NCI-H128 (cell line): Measurements from ENCODE around the gene TMEM53.
A peak's percentile ranks its signal among the peaks of the same experiment; 100 is the strongest.

Experiments used
- DNase-seq: peaks from one replicate; lab custom pipeline; 2025; ENCODE audit not compliant: unreplicated experiment; lab: John Stamatoyannopoulos, UW

TMEM53 gene

GRCh38 chr1:44631647-44632539, 42.4 kb downstream of the TMEM53 start:
- DNase-seq = peak; percentile 72

- no peak for DNase-seq
Measured at GRCh38 chr1:44631333-44631646, 43.0 kb downstream of the TMEM53 start.

GRCh38 chr1:44630116-44630515, 44.2 kb downstream of the TMEM53 start:
- no peak for DNase-seq

- DNase-seq = no peak
Measured at GRCh38 chr1:44628962-44629756, 45.1 kb downstream of the TMEM53 start.

- no peak for DNase-seq
Measured at GRCh38 chr1:44625348-44625747, 48.9 kb downstream of the TMEM53 start.

- no peak for DNase-seq
Measured at GRCh38 chr1:44624268-44624901, 49.9 kb downstream of the TMEM53 start.

- no peak for DNase-seq
Measured at GRCh38 chr1:44621841-44622286, 52.4 kb downstream of the TMEM53 start.

- DNase-seq = no peak
Measured at GRCh38 chr1:44620072-44620471, 54.2 kb downstream of the TMEM53 start.

GRCh38 chr1:44619261-44619900, 54.9 kb downstream of the TMEM53 start:
- DNase-seq = no peak

GRCh38 chr1:44617703-44618029, 56.6 kb downstream of the TMEM53 start:
- DNase-seq = no peak

- DNase-seq = no peak
Measured at GRCh38 chr1:44616991-44617702, 57.1 kb downstream of the TMEM53 start.

- DNase-seq = no peak
Measured at GRCh38 chr1:44616284-44616990, 57.8 kb downstream of the TMEM53 start.

GRCh38 chr1:44613941-44614340, 60.3 kb downstream of the TMEM53 start:
- DNase-seq = no peak

- DNase-seq = no peak
Measured at GRCh38 chr1:44611866-44612265, 62.4 kb downstream of the TMEM53 start.

GRCh38 chr1:44611419-44611818, 62.9 kb downstream of the TMEM53 start:
- DNase-seq = no peak

- no peak for DNase-seq
Measured at GRCh38 chr1:44610527-44611148, 63.6 kb downstream of the TMEM53 start.

GRCh38 chr1:44609768-44610526, 64.3 kb downstream of the TMEM53 start:
- DNase-seq = no peak

- no peak for DNase-seq
Measured at GRCh38 chr1:44609412-44609767, 64.9 kb downstream of the TMEM53 start.

GRCh38 chr1:44608141-44608540, 66.1 kb downstream of the TMEM53 start:
- no peak for DNase-seq
